ENCODE results near the gene TCERG1L.

TCERG1L gene

GRCh38 chr10:131094527-131095312 lies 216.8 kb downstream of the TCERG1L start:
- peak overlapping the region; percentile 76 for H3K27ac ChIP-seq (replicated peaks; ENCODE audit: low read length)
- no peak overlapping the region for H4K91ac ChIP-seq (ENCODE audit: low read depth, low read length, poor library complexity)
- H2AK5ac ChIP-seq (ENCODE audit: low read depth, low read length) = peak overlapping the region; percentile 96
- no peaks in the 10 kb centered on the region for H3K36me3 ChIP-seq (replicated peaks in 1 of 2; ENCODE audit: control insufficient read depth in 2 of 2, insufficient read depth in 2 of 2, low read length in 2 of 2)
- H2BK120ac ChIP-seq (ENCODE audit: low read depth, low read length) = peak overlapping the region; percentile 93
- H3K18ac ChIP-seq (ENCODE audit: low read length) = peak overlapping the region; percentile 91
- no CpG with 5 or more reads among the region's 29 CpGs for WGBS, 2 donors (ENCODE audit: extremely low coverage in 2 of 2, insufficient read length in 2 of 2, insufficient replicate concordance in 1 of 2)
- no peak overlapping the region for H3K9ac ChIP-seq (ENCODE audit: low read depth, low read length, poor library complexity)
- H3K4me3 ChIP-seq (ENCODE audit: low read length in 2 of 2) = no peak overlapping the region
- no peak for DNase-seq (ENCODE audit: low spot score)
- peak overlapping the region; percentile 68 for H2AFZ ChIP-seq (ENCODE audit: low read length)
- H3K23ac ChIP-seq (ENCODE audit: low read depth, low read length, poor library complexity) = peak overlapping the region; percentile 34
- H2BK12ac ChIP-seq (ENCODE audit: low read length) = peak overlapping the region; percentile 99
- peak overlapping the region; percentile 71 for H2BK15ac ChIP-seq (ENCODE audit: low read length)
- peaks cover 0 to 3% of the 10 kb centered on the region in 2 donors for H3K4me1 ChIP-seq (ENCODE audit: control insufficient read depth in 2 of 2, insufficient read depth in 1 of 2, low read depth in 1 of 2, low read length in 2 of 2)
- H3K9me3 ChIP-seq (replicated peaks in 1 of 2; ENCODE audit: control insufficient read depth in 2 of 2, insufficient read depth in 1 of 2, low read depth in 1 of 2, low read length in 2 of 2) = no peaks in the 10 kb centered on the region
- H2BK5ac ChIP-seq (ENCODE audit: low read length) = peak overlapping the region; percentile 97
- H4K8ac ChIP-seq (ENCODE audit: low read depth, low read length) = no peak overlapping the region
- no peak overlapping the region for H3K4me2 ChIP-seq (ENCODE audit: insufficient read depth, low read length, poor library complexity, severe bottlenecking)
- H3K14ac ChIP-seq (ENCODE audit: low read length) = no peak overlapping the region
- H3K4ac ChIP-seq (ENCODE audit: low read length) = no peak overlapping the region
- no peaks in the 10 kb centered on the region for H3K27me3 ChIP-seq (ENCODE audit: control insufficient read depth in 3 of 3, insufficient read depth in 3 of 3, low read depth in 1 of 3, low read length in 3 of 3)
- H3K79me1 ChIP-seq (ENCODE audit: low read depth, low read length) = no peaks in the 10 kb centered on the region

GRCh38 chr10:131093795-131094366 lies 217.6 kb downstream of the TCERG1L start:
- Histone ChIP-seq H3K9ac (ENCODE audit: low read depth, low read length, poor library complexity) (no peak overlapping the region), H3K23ac (ENCODE audit: low read depth, low read length, poor library complexity) (peak overlapping the region; percentile 73), H3K27ac (replicated peaks; ENCODE audit: low read length) (no peak overlapping the region), H3K79me1 (ENCODE audit: low read depth, low read length) (no peaks in the 10 kb centered on the region), H3K4me2 (ENCODE audit: insufficient read depth, low read length, poor library complexity, severe bottlenecking) (no peak overlapping the region), H3K4me3 (ENCODE audit: low read length in 2 of 2) (no peak overlapping the region), H4K91ac (ENCODE audit: low read depth, low read length, poor library complexity) (no peak overlapping the region), H2AK5ac (ENCODE audit: low read depth, low read length) (peak overlapping the region; percentile 53), H2BK12ac (ENCODE audit: low read length) (peak overlapping the region; percentile 97), H3K4ac (ENCODE audit: low read length) (peak overlapping the region; percentile 4), H3K36me3 (replicated peaks in 1 of 2; ENCODE audit: control insufficient read depth in 2 of 2, insufficient read depth in 2 of 2, low read length in 2 of 2) (no peaks in the 10 kb centered on the region), H3K18ac (ENCODE audit: low read length) (peak overlapping the region; percentile 96), H2BK15ac (ENCODE audit: low read length) (peak overlapping the region; percentile 58), H3K9me3 (replicated peaks in 1 of 2; ENCODE audit: control insufficient read depth in 2 of 2, insufficient read depth in 1 of 2, low read depth in 1 of 2, low read length in 2 of 2) (no peaks in the 10 kb centered on the region), H2BK120ac (ENCODE audit: low read depth, low read length) (peak overlapping the region; percentile 48), H3K4me1 (ENCODE audit: control insufficient read depth in 2 of 2, insufficient read depth in 1 of 2, low read depth in 1 of 2, low read length in 2 of 2) (peaks cover 0 to 3% of the 10 kb centered on the region in 2 donors), H2AFZ (ENCODE audit: low read length) (no peak overlapping the region), H3K27me3 (ENCODE audit: control insufficient read depth in 3 of 3, insufficient read depth in 3 of 3, low read depth in 1 of 3, low read length in 3 of 3) (no peaks in the 10 kb centered on the region), H4K8ac (ENCODE audit: low read depth, low read length) (no peak overlapping the region), H2BK5ac (ENCODE audit: low read length) (peak overlapping the region; percentile 97), H3K14ac (ENCODE audit: low read length) (no peak overlapping the region)
- DNase-seq (ENCODE audit: low spot score) = no peak
- WGBS, 2 donors (ENCODE audit: extremely low coverage in 2 of 2, insufficient read length in 2 of 2, insufficient replicate concordance in 1 of 2) = no CpG with 5 or more reads among the region's 19 CpGs

DNA sequence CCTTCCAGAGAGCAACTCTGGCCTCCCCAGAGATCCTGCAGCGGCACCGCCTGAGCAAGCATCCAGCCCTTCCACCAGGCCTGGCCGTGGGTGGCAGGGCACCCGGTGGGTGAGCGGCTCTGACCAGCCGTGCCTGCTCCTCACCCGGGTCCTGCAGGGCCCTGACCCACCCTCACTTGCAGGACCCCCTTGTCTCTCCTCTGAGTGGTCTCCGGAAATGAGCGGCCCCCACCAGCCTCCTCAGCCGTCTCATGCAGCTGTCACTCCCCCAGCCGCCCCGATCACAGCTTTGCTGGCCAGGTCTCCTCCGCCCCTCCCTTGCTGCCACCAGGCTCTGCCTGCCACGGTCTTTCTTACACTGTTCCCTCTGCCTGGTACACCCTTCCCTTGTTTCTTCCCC lies 218.2 kb downstream of the TCERG1L start:
- H3K4ac ChIP-seq (ENCODE audit: low read length) = no peak overlapping the region
- H3K4me1 ChIP-seq (ENCODE audit: control insufficient read depth in 2 of 2, insufficient read depth in 1 of 2, low read depth in 1 of 2, low read length in 2 of 2) = peaks cover 0 to 3% of the 10 kb centered on the region in 2 donors
- no CpG with 5 or more reads among the region's 14 CpGs for WGBS, 2 donors (ENCODE audit: extremely low coverage in 2 of 2, insufficient read length in 2 of 2, insufficient replicate concordance in 1 of 2)
- peak overlapping the region; percentile 35 for H2BK15ac ChIP-seq (ENCODE audit: low read length)
- peak overlapping the region; percentile 97 for H2BK5ac ChIP-seq (ENCODE audit: low read length)
- H3K14ac ChIP-seq (ENCODE audit: low read length) = no peak overlapping the region
- no peaks in the 10 kb centered on the region for H3K9me3 ChIP-seq (replicated peaks in 1 of 2; ENCODE audit: control insufficient read depth in 2 of 2, insufficient read depth in 1 of 2, low read depth in 1 of 2, low read length in 2 of 2)
- no peak for DNase-seq (ENCODE audit: low spot score)
- H3K27ac ChIP-seq (replicated peaks; ENCODE audit: low read length) = no peak overlapping the region
- H3K23ac ChIP-seq (ENCODE audit: low read depth, low read length, poor library complexity) = no peak overlapping the region
- no peak overlapping the region for H3K9ac ChIP-seq (ENCODE audit: low read depth, low read length, poor library complexity)
- no peak overlapping the region for H3K4me2 ChIP-seq (ENCODE audit: insufficient read depth, low read length, poor library complexity, severe bottlenecking)
- H2AFZ ChIP-seq (ENCODE audit: low read length) = no peak overlapping the region
- H4K91ac ChIP-seq (ENCODE audit: low read depth, low read length, poor library complexity) = peak overlapping the region; percentile 64
- peak overlapping the region; percentile 87 for H2AK5ac ChIP-seq (ENCODE audit: low read depth, low read length)
- no peak overlapping the region for H4K8ac ChIP-seq (ENCODE audit: low read depth, low read length)
- peak overlapping the region; percentile 48 for H2BK120ac ChIP-seq (ENCODE audit: low read depth, low read length)
- peak overlapping the region; percentile 96 for H3K18ac ChIP-seq (ENCODE audit: low read length)
- no peaks in the 10 kb centered on the region for H3K36me3 ChIP-seq (replicated peaks in 1 of 2; ENCODE audit: control insufficient read depth in 2 of 2, insufficient read depth in 2 of 2, low read length in 2 of 2)
- no peaks in the 10 kb centered on the region for H3K79me1 ChIP-seq (ENCODE audit: low read depth, low read length)
- H3K27me3 ChIP-seq (ENCODE audit: control insufficient read depth in 3 of 3, insufficient read depth in 3 of 3, low read depth in 1 of 3, low read length in 3 of 3) = no peaks in the 10 kb centered on the region
- H2BK12ac ChIP-seq (ENCODE audit: low read length) = peak overlapping the region; percentile 97
- no peak overlapping the region for H3K4me3 ChIP-seq (ENCODE audit: low read length in 2 of 2)

DNA sequence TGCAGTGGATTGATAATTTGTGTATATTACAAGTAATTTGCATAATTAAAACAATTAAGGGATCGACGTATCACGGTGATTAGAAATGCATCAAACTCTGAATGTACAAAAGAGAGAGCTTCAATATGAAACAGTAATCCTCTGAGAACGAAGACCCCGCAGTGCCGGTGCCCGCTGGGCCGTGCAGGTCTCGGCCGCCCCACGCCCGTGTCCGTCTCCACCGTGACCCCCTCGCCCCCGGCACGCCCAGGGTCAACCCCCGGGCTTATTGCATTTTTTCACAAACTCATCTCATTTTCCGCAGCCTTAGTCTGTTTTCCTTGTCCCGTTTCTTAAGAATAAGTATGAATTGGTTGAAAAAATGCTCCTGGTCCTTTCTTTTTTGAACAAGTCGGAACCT lies 218.6 kb downstream of the TCERG1L start:
- Histone ChIP-seq H3K9ac (ENCODE audit: low read depth, low read length, poor library complexity) (no peak overlapping the region), H2BK12ac (ENCODE audit: low read length) (no peak overlapping the region), H2AK5ac (ENCODE audit: low read depth, low read length) (peak overlapping the region; percentile 87), H3K14ac (ENCODE audit: low read length) (no peak overlapping the region), H3K4ac (ENCODE audit: low read length) (no peak overlapping the region), H2BK5ac (ENCODE audit: low read length) (peak overlapping the region; percentile 97), H3K9me3 (replicated peaks in 1 of 2; ENCODE audit: control insufficient read depth in 2 of 2, insufficient read depth in 1 of 2, low read depth in 1 of 2, low read length in 2 of 2) (no peaks in the 10 kb centered on the region), H2BK15ac (ENCODE audit: low read length) (peak overlapping the region; percentile 35), H3K27ac (replicated peaks; ENCODE audit: low read length) (no peak overlapping the region), H3K4me3 (ENCODE audit: low read length in 2 of 2) (no peak overlapping the region), H3K4me1 (ENCODE audit: control insufficient read depth in 2 of 2, insufficient read depth in 1 of 2, low read depth in 1 of 2, low read length in 2 of 2) (peaks cover 0 to 3% of the 10 kb centered on the region in 2 donors), H3K27me3 (ENCODE audit: control insufficient read depth in 3 of 3, insufficient read depth in 3 of 3, low read depth in 1 of 3, low read length in 3 of 3) (no peaks in the 10 kb centered on the region), H3K18ac (ENCODE audit: low read length) (no peak overlapping the region), H3K36me3 (replicated peaks in 1 of 2; ENCODE audit: control insufficient read depth in 2 of 2, insufficient read depth in 2 of 2, low read length in 2 of 2) (no peaks in the 10 kb centered on the region), H4K91ac (ENCODE audit: low read depth, low read length, poor library complexity) (no peak overlapping the region), H2BK120ac (ENCODE audit: low read depth, low read length) (no peak overlapping the region), H4K8ac (ENCODE audit: low read depth, low read length) (no peak overlapping the region), H2AFZ (ENCODE audit: low read length) (no peak overlapping the region), H3K79me1 (ENCODE audit: low read depth, low read length) (no peaks in the 10 kb centered on the region), H3K4me2 (ENCODE audit: insufficient read depth, low read length, poor library complexity, severe bottlenecking) (no peak overlapping the region), H3K23ac (ENCODE audit: low read depth, low read length, poor library complexity) (no peak overlapping the region)
- no peak for DNase-seq (ENCODE audit: low spot score)
- WGBS, 2 donors (ENCODE audit: extremely low coverage in 2 of 2, insufficient read length in 2 of 2, insufficient replicate concordance in 1 of 2) = no CpG with 5 or more reads among the region's 21 CpGs

Measured in neuronal stem cell (in vitro differentiated cells).